Stimulated activated CD4-positive, alpha-beta T cell treated with anti-CD3 and anti-CD28 coated beads, Interleukin-1b, Interleukin-23, amount 100 ng/mL, for 1 hour (primary cell): ENCODE data around the gene CPA5.

Experiments used
- DNase-seq, 2 donors: peaks; one replicate each; pipeline ENCODE4 v3.0.0-alpha.2; 2020; ENCODE audit warnings: low read depth in 2 of 2

Gene CPA5

DNA sequence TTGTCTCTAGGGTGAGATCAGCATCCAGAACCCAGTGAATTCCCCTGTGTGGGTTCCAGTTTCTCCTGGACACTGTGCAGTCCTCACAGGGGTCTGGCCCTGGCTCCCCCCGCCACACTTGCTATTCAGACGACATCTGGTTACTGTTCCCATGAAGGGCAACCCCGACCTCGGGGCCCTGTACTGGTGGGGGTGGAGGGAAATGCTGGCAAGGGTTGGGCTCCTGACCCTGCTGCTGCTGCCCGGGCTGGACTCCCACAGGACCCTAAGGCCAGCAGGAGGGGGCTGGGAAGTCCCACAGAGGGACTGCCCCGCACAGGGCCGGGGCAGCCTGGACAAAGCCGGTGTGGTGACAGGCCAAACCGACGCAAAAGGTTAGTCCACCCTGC, 34.9 kb downstream of the CPA5 start:
- no peak for DNase-seq

GRCh38 chr7:130379921-130380860, 35.6 kb downstream of the CPA5 start, which contains the start of gene CPA1:
Gene CPA1, plus strand, starts transcription at chr7:130380494. Its CDS starts 27 bp downstream, at chr7:130380521.
- DNase-seq, result no peak

- no peak for DNase-seq
These were observed 36.3 kb downstream of the CPA5 start for GRCh38 chr7:130380861-130381455.

DNA sequence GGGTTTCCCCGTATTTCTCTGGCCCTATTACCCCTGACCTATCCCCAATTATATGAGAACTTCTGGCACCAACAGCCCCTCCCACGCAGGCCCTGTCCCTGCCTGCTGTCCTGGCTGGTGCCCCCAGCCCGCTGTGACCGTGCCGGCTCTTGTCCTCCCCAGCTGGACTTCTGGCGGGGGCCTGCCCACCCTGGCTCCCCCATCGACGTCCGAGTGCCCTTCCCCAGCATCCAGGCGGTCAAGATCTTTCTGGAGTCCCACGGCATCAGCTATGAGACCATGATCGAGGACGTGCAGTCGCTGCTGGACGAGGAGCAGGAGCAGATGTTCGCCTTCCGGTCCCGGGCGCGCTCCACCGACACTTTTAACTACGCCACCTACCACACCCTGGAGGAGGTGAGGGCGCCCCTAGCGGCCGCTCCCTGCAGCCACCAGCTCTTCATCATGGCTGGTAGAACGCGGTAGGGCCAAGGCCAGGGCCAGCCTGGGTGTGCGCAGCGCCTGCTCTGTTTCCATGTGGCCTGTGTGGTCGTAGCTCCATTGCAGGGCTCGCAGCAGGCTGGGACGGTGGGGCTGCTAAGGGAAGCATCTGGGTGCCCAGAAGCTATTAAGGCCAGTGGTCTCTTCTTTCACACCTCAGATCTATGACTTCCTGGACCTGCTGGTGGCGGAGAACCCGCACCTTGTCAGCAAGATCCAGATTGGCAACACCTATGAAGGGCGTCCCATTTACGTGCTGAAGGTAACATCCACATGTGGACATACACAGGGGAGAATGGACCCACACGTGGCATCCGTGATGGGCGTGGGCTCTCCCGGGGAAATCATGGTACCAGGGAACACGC, 37.1 kb downstream of the CPA5 start:
- DNase-seq, result no peak

GRCh38 chr7:130383187-130383980, 38.8 kb downstream of the CPA5 start:
- no peak for DNase-seq

- DNase-seq, result no peak
These were observed 39.8 kb downstream of the CPA5 start for GRCh38 chr7:130384371-130384801.

DNA sequence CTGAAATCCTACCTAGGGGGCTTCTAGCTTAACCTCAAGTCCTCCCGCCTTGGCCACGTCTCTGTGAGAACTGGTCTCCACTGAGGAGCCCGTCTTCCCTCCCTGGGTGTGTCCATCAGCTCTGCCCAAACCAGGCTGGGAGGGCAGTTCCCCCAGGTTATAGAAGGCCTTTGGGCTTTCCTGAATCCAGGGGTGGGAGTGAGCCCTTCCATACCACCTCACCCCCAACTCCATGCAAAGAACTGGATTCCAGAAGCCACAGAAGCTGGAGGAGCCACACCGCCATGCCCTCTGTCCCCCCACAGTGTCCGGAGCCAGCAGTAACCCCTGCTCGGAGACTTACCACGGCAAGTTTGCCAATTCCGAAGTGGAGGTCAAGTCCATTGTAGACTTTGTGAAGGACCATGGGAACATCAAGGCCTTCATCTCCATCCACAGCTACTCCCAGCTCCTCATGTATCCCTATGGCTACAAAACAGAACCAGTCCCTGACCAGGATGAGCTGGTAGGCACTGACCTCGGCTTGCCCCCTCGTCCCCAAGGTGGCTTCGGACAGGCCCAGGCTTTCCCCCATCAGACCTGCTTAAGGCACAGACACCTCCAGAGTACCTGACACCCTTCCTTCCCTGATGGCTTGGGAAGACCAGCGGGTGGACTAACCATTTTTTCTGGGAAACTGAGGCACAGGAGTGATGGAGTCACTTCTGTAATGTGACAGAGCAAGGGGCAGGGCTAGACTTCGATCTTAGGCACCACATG, 40.4 kb downstream of the CPA5 start:
- no peak for DNase-seq

GRCh38 chr7:130385600-130386066, 41.0 kb downstream of the CPA5 start:
- DNase-seq, result no peak

GRCh38 chr7:130386876-130387275, 42.3 kb downstream of the CPA5 start:
- DNase-seq, result no peak

- no peak for DNase-seq
These were observed 42.7 kb downstream of the CPA5 start for GRCh38 chr7:130387306-130387627.

- no peak for DNase-seq
These were observed 43.2 kb downstream of the CPA5 start for GRCh38 chr7:130387628-130388403.

DNA sequence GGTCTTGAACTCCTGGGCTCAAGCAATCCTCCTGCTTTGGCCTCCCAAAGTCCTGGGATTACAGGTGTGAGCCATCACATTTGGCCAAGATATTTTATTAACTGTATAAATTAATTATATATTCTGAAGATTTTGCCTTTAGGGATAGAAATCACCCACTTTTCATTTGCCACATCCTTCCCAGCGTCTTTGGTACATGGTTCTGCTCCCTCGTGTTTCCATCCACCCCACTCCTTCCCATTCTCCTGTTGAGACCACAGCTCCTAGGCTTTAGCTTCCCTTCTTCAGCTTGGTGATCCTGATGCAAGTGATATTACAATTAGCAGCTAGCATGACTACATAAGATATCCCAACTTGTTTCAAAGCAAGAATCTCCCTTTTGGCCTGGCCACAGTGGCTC, 44.1 kb downstream of the CPA5 start:
- DNase-seq, result no peak

DNA sequence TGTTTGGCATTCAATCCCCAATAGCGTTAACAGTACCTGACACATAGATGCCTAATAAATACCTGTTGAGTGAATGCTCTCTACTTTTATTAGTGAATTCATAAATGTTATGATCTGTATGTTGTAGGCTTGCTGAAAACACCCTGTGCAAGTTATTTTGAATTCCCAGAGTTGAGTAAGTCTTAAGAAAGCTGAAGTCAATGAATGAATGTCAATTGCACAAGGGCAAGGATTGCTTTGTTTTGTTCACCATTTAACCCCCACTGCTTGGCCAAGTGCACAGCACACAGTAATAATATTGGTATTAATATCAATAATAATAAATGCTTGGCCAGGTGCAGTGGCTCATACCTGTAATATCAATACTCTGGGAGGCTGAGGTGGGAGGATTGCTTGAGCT, 45.9 kb downstream of the CPA5 start:
- DNase-seq, result no peak

DNA sequence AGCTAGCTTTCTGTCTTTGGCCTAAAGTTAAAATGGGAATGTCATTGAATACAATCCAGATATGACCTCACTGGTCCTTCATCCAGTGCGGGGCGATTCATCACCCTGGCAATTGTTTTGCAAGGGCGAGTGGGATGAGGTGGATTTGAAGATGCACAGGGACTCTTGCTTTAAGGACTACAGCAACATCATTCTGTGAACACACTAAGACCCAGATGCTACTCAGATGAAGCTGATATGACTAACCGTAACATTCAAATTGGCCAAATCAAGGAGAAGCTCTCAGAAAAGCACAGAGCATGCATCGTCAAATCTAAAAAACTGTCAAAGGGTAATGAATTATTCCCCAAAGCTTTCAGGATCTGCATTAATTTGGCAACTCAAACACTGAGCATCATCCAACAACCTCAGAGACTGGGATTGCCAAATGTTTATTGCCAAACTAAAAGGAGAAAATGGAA, 48.5 kb downstream of the CPA5 start:
- no peak for DNase-seq

DNA sequence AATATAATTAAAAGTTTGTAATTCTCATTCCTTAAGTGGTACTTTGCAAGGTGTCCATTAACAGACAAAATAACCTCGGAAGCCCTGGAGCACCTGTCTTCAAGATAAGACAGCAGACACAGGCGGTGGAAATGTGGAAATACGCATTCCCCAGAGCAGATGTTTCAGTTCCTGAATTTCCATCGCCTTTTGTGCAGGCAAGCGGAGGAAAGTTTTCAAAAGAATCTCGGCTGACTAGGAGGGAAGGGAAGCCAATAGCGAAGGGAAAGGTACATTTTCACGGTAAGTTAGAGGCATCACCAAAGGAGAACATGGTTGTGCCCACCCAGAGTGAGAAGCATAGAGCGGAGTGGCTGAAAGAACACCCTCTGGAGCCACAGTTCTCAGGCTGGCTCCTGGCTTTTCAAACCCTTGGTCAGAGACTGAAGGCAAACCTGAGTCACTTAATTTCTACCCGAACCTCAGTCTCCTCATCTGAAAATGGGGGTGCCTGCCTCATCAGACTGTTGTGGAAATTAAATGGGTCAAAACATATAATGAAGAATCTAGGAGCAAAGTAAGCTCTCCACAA, 49.3 kb downstream of the CPA5 start:
- DNase-seq, result no peak

DNA sequence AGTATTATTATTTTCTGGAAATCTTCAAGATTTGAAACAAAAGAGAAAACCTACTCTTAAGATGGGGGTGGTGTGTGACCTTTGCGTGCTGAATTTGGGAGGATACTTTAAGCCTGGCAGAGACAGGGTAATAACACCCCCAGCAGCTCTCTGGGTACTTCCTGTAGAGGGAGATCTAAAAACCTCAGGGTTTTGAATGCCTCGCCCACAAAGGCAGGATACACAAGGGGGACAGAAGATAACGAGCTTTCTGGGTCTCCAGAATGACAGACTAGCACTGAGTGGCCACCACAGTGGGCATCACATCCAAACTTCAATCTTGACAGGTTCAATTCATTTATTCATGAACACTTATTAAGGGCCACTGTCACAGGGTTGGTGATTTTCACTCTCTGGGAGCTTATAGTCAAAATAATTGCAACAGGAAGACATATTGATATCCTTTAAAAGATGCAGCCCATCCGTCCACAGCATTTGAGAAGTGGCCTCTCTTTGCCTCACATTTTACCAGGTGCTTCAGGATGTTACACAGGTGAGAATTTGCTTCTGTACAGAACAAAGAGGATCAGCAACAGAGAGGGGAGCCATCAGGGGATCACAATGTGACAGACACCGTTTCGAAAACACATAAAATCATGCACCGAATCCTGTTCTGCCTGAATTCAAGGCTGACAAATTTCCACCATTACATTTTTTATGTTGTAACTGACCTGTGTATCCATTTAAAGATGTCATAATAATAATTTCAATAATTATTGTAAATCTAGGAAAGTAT, 50.0 kb downstream of the CPA5 start:
- DNase-seq, result no peak

DNA sequence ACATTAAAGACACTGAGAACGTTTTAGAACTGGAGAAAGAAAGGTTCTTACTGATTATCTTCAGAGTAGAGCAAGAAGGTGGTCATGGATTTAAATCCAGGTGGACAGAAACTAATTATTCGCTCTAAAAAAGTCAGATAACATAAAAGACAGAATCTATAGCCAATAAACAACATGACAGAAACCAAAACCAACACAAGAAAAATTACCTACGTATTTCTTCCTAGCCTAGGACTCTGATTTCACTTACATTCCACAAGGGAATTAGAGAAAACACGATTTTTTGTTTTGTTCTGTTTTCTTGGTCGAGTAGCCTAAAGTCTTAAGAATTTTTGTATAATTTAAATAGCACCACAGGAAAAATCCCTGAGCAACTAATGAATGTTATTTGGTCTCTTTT, 50.8 kb downstream of the CPA5 start:
- DNase-seq, result no peak

DNA sequence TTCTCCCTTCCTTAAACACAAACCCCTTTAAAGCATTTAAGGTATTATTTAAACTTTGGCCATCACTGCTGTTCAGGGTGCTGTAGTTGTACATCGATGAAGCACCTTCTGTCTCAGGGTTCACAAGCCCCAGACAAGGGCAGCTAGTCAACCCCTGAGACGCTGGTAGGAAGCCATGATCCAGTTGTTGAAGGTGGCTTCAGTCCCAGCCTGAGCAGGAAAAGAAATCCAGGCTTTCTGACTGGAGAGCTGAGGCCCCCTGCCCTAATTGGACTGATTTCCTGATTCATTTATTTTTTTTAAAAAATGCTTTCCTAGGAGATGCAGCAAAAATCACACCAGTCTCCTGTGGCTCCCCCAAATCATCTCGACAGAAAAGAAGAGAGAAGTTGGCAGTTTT, 51.5 kb downstream of the CPA5 start:
- no peak for DNase-seq
